Mesendoderm (in vitro differentiated cells): Measurements from ENCODE around the gene SLC8A3.

ENCODE experiments used
- DNase-seq: peaks from one replicate; pipeline ENCODE4 v3.0.0; 2013
- H2AK5ac ChIP-seq: 2 replicates; pipeline ENCODE4 v1.6.1; 2013; ENCODE audit warnings: low read length, inconsistent platforms
- H2BK120ac ChIP-seq: 2 replicates; pipeline ENCODE4 v1.6.1; 2013; ENCODE audit warnings: low read depth, mild to moderate bottlenecking, low read length, moderate library complexity, mixed read lengths
- H2BK15ac ChIP-seq: replicated peaks from 2 replicates; pipeline ENCODE4 v1.6.1; 2013; ENCODE audit warnings: low read depth, mild to moderate bottlenecking, moderate library complexity
- H2BK5ac ChIP-seq: 2 replicates; pipeline ENCODE4 v1.6.1; 2013; ENCODE audit warnings: low read length, inconsistent platforms
- H3K18ac ChIP-seq: 2 replicates; pipeline ENCODE4 v1.6.1; 2013; ENCODE audit warnings: mild to moderate bottlenecking, low read length, mixed read lengths
- H3K23ac ChIP-seq: one replicate; pipeline ENCODE4 v1.6.1; 2013; ENCODE audit warnings: low read length
- H3K27ac ChIP-seq: 2 replicates; pipeline ENCODE4 v1.5.1; 2013; ENCODE audit warnings: low read depth, mild to moderate bottlenecking, inconsistent platforms, low read length, moderate library complexity
- H3K27me3 ChIP-seq: 2 replicates; pipeline ENCODE4 v1.6.1; 2013; ENCODE audit warnings: low read length, control low read depth, mild to moderate bottlenecking, inconsistent platforms; ENCODE audit not compliant: insufficient read depth, poor library complexity
- H3K36me3 ChIP-seq: 2 replicates; pipeline ENCODE4 v1.6.1; 2013; ENCODE audit warnings: low read length, inconsistent platforms; ENCODE audit not compliant: control insufficient read depth, insufficient read depth
- H3K4ac ChIP-seq: one replicate; pipeline ENCODE4 v1.6.1; 2013; ENCODE audit warnings: low read depth, mild to moderate bottlenecking, low read length, moderate library complexity
- H3K4me1 ChIP-seq: 2 replicates; pipeline ENCODE4 v1.6.1; 2013; ENCODE audit warnings: low read depth, low read length, inconsistent platforms; ENCODE audit not compliant: control insufficient read depth
- H3K4me2 ChIP-seq: 2 replicates; pipeline ENCODE4 v1.6.1; 2013; ENCODE audit warnings: low read length
- H3K4me3 ChIP-seq: 2 replicates; pipeline ENCODE4 v1.5.1; 2013; ENCODE audit warnings: mild to moderate bottlenecking, low read length
- H3K56ac ChIP-seq: one replicate; pipeline ENCODE4 v1.6.1; 2013; ENCODE audit warnings: low read length
- H3K79me1 ChIP-seq: 2 replicates; pipeline ENCODE4 v1.6.1; 2013; ENCODE audit warnings: low read length, inconsistent platforms
- H3K79me2 ChIP-seq: 2 replicates; pipeline ENCODE4 v1.6.1; 2013; ENCODE audit warnings: mild to moderate bottlenecking, low read length; ENCODE audit not compliant: control insufficient read depth, insufficient read depth
- H3K9ac ChIP-seq: 2 replicates; pipeline ENCODE4 v1.6.1; 2013; ENCODE audit warnings: low read length, inconsistent platforms
- H4K5ac ChIP-seq: one replicate; pipeline ENCODE4 v1.6.1; 2013; ENCODE audit warnings: low read length
- H4K8ac ChIP-seq: one replicate; pipeline ENCODE4 v1.6.1; 2013; ENCODE audit warnings: low read depth, mild to moderate bottlenecking, control low read depth, low read length, moderate library complexity
- WGBS: extraction: QIAGEN DNeasy Blood & Tissue Kit; methylation state at CpG from one replicate; pipeline ENCODE4 v1.1.7; 2013; ENCODE audit warnings: low lambda C conversion rate, missing lambda C conversion rate; ENCODE audit not compliant: insufficient coverage; ENCODE audit errors: extremely low coverage; 5-methylcytosine and 5-hydroxymethylcytosine counted together

The SLC8A3 gene

DNA sequence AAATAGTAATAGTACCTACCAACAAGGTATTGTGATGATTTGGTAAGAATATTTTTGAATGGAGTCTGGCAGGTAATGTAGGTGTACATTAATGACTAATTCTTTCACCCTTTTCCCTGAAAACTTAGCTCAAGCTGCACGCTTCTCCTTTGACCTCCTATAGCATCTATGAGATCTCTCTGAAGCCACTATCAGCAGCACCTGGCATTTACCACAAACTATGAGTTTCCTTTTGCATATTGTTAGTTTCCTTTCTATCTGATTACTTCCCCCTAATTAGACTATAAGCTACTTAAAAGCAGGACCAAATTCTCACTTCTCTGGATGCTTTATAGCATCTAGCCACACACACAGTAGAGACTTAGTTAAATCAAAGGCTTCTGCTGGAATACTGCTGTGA lies 48.1 kb downstream of the SLC8A3 start:
- Histone ChIP-seq H3K9ac (no peak overlapping the region), H3K4me3 (no peak overlapping the region), H3K23ac (no peak overlapping the region), H3K36me3 (no peaks in the 10 kb centered on the region), H3K4ac (no peak overlapping the region), H3K56ac (no peak overlapping the region), H3K27ac (no peak overlapping the region), H4K5ac (no peak overlapping the region), H3K18ac (no peak overlapping the region), H3K4me2 (no peak overlapping the region), H4K8ac (no peak overlapping the region), H2BK15ac (no peak overlapping the region), H3K79me2 (no peaks in the 10 kb centered on the region), H2BK120ac (no peak overlapping the region), H3K4me1 (no peaks in the 10 kb centered on the region), H2BK5ac (no peak overlapping the region), H3K27me3 (no peaks in the 10 kb centered on the region), H3K79me1 (no peaks in the 10 kb centered on the region), H2AK5ac (no peak overlapping the region)
- DNase-seq, result no peak
- WGBS, result no CpG with 5 or more reads among the region's 1 CpG

DNA sequence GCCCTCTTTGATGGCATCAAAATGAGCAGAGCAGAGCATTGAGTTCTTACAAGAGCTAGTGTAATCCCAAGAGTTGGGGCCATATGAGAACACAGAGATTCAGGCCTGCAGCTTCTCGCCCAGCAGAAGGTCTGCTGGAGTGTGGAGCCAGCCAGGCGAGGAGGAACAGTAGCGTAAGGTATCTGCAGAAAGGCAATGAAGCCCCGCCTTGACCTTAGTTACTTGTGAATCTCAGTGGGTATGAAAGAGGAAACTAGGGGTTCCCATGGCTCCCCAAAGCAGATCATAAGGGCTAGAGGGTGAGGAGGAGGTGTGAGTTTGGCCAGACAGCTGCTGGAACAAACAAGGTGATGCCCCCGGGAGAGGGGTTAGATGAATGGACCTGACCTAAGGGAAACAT lies 49.4 kb downstream of the SLC8A3 start:
- H3K4me2 ChIP-seq, result no peak overlapping the region
- no peak overlapping the region for H3K23ac ChIP-seq
- H3K9ac ChIP-seq, result no peak overlapping the region
- DNase-seq, result no peak
- no peaks in the 10 kb centered on the region for H3K27me3 ChIP-seq
- no peak overlapping the region for H3K18ac ChIP-seq
- H3K4me1 ChIP-seq, result no peaks in the 10 kb centered on the region
- no peak overlapping the region for H4K8ac ChIP-seq
- no peak overlapping the region for H3K27ac ChIP-seq
- H3K56ac ChIP-seq, result no peak overlapping the region
- no peak overlapping the region for H2BK120ac ChIP-seq
- no peaks in the 10 kb centered on the region for H3K36me3 ChIP-seq
- no peaks in the 10 kb centered on the region for H3K79me2 ChIP-seq
- no peaks in the 10 kb centered on the region for H3K79me1 ChIP-seq
- H2BK5ac ChIP-seq, result no peak overlapping the region
- WGBS, result no CpG with 5 or more reads among the region's 5 CpGs
- H2AK5ac ChIP-seq, result no peak overlapping the region
- H3K4ac ChIP-seq, result no peak overlapping the region
- H2BK15ac ChIP-seq, result no peak overlapping the region
- H4K5ac ChIP-seq, result no peak overlapping the region
- H3K4me3 ChIP-seq, result no peak overlapping the region

DNA sequence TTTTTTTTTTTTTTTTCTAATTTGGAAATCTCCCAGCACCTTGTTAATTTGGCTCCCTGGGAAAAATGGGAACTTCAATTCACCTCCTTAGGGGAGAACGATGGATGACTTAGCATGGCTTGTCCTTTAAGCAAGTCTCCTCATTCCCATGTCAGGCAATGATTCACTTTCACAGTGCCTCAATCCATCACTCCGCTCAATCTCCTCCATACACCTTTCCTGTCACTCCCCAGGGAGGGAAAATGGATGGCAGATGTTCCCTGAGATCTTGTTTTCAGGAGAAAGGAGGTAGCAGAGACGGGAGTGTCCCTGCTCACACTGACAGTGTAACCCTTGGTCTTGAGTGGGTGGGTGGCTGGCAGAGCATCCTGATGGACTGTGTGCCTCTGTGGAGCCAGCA lies 51.0 kb downstream of the SLC8A3 start:
- Histone ChIP-seq H3K27ac (no peak overlapping the region), H2BK120ac (no peak overlapping the region)

GRCh38 chr14:70133461-70133860 lies 55.3 kb downstream of the SLC8A3 start:
- H2AK5ac ChIP-seq, result no peak overlapping the region
- H3K9ac ChIP-seq, result no peak overlapping the region
- H3K27ac ChIP-seq, result no peak overlapping the region
- no peak overlapping the region for H3K4me2 ChIP-seq
- H3K56ac ChIP-seq, result no peak overlapping the region
- H3K18ac ChIP-seq, result no peak overlapping the region
- H3K4me3 ChIP-seq, result no peak overlapping the region
- H3K79me2 ChIP-seq, result no peaks in the 10 kb centered on the region
- no peaks in the 10 kb centered on the region for H3K79me1 ChIP-seq
- no peaks in the 10 kb centered on the region for H3K4me1 ChIP-seq
- H4K8ac ChIP-seq, result no peak overlapping the region
- no peaks in the 10 kb centered on the region for H3K27me3 ChIP-seq
- WGBS, result no CpG with 5 or more reads among the region's 2 CpGs
- H2BK5ac ChIP-seq, result no peak overlapping the region
- H2BK15ac ChIP-seq, result no peak overlapping the region
- no peaks in the 10 kb centered on the region for H3K36me3 ChIP-seq
- no peak for DNase-seq
- no peak overlapping the region for H3K23ac ChIP-seq
- no peak overlapping the region for H3K4ac ChIP-seq
- H4K5ac ChIP-seq, result no peak overlapping the region
- no peak overlapping the region for H2BK120ac ChIP-seq

More for the DNA sequence above, 51.0 kb downstream of the SLC8A3 start:
- H3K4me2 ChIP-seq, result no peak overlapping the region
- H3K18ac ChIP-seq, result no peak overlapping the region
- no CpG with 5 or more reads among the region's 3 CpGs for WGBS
- H3K4ac ChIP-seq, result no peak overlapping the region
- H3K9ac ChIP-seq, result no peak overlapping the region
- H3K4me3 ChIP-seq, result no peak overlapping the region
- H2BK15ac ChIP-seq, result no peak overlapping the region
- no peaks in the 10 kb centered on the region for H3K36me3 ChIP-seq
- no peak overlapping the region for H4K5ac ChIP-seq
- H3K79me1 ChIP-seq, result no peaks in the 10 kb centered on the region
- no peak overlapping the region for H4K8ac ChIP-seq
- DNase-seq, result no peak
- no peak overlapping the region for H2BK5ac ChIP-seq
- no peak overlapping the region for H2AK5ac ChIP-seq
- H3K23ac ChIP-seq, result no peak overlapping the region
- no peaks in the 10 kb centered on the region for H3K27me3 ChIP-seq
- H3K79me2 ChIP-seq, result no peaks in the 10 kb centered on the region
- no peaks in the 10 kb centered on the region for H3K4me1 ChIP-seq
- H3K56ac ChIP-seq, result no peak overlapping the region

GRCh38 chr14:70130482-70130881 lies 58.3 kb downstream of the SLC8A3 start:
- H3K18ac ChIP-seq, result no peak overlapping the region
- DNase-seq, result no peak
- no peak overlapping the region for H2AK5ac ChIP-seq
- H3K27me3 ChIP-seq, result no peaks in the 10 kb centered on the region
- H3K79me1 ChIP-seq, result no peaks in the 10 kb centered on the region
- no peak overlapping the region for H3K27ac ChIP-seq
- no peak overlapping the region for H2BK120ac ChIP-seq
- no peak overlapping the region for H3K4me2 ChIP-seq
- H3K4me1 ChIP-seq, result no peaks in the 10 kb centered on the region
- no peak overlapping the region for H2BK15ac ChIP-seq
- no peak overlapping the region for H4K5ac ChIP-seq
- no peak overlapping the region for H4K8ac ChIP-seq
- WGBS, result no CpG with 5 or more reads among the region's 1 CpG
- H3K36me3 ChIP-seq, result no peaks in the 10 kb centered on the region
- H3K23ac ChIP-seq, result no peak overlapping the region
- H2BK5ac ChIP-seq, result no peak overlapping the region
- H3K9ac ChIP-seq, result no peak overlapping the region
- no peak overlapping the region for H3K56ac ChIP-seq
- no peaks in the 10 kb centered on the region for H3K79me2 ChIP-seq
- H3K4ac ChIP-seq, result no peak overlapping the region
- H3K4me3 ChIP-seq, result no peak overlapping the region

DNA sequence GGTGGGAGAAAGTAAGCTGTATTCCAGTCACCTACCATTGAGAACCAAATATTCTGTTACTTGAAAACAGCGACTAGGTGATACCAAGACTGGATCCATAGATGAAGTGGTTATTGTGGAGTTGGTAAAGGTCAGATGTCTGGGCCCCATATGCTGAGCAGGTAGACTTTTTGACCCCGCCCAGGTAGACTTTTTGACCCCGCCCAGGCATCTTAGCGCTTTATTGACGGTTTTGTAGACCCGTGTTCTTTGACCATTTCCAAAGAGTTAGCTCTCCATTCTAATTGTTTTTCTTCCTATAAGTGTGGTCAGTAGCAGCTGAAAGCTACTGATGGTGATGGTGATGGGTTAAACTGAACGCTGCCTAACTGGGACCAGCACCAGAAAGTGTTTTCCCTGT lies 61.6 kb downstream of the SLC8A3 start:
- no peaks in the 10 kb centered on the region for H3K4me1 ChIP-seq
- H2BK5ac ChIP-seq, result no peak overlapping the region
- no peak overlapping the region for H3K4me3 ChIP-seq
- H3K18ac ChIP-seq, result no peak overlapping the region
- H3K9ac ChIP-seq, result no peak overlapping the region
- H3K79me2 ChIP-seq, result no peaks in the 10 kb centered on the region
- H3K56ac ChIP-seq, result no peak overlapping the region
- no peaks in the 10 kb centered on the region for H3K27me3 ChIP-seq
- no peak for DNase-seq
- H3K79me1 ChIP-seq, result no peaks in the 10 kb centered on the region
- no peak overlapping the region for H3K27ac ChIP-seq
- H2BK120ac ChIP-seq, result no peak overlapping the region
- no peaks in the 10 kb centered on the region for H3K36me3 ChIP-seq
- H4K8ac ChIP-seq, result no peak overlapping the region
- no peak overlapping the region for H2BK15ac ChIP-seq
- no peak overlapping the region for H3K4ac ChIP-seq
- no peak overlapping the region for H3K23ac ChIP-seq
- no peak overlapping the region for H2AK5ac ChIP-seq
- no CpG with 5 or more reads among the region's 7 CpGs for WGBS
- no peak overlapping the region for H4K5ac ChIP-seq
- H3K4me2 ChIP-seq, result no peak overlapping the region
